Posterior vena cava (tissue), 2 donors: ENCODE results near the gene EEIG1. TPM values are rescaled to one million over a fixed set of nuclear protein-coding genes. Genes with fewer than 3 reads are reported as not detected.

Experiments
- DNase-seq: peaks from one replicate; pipeline ENCODE4 v3.0.0-alpha.2; 2020; ENCODE audit warnings: low spot score
- intact Hi-C, 2 donors: fragments of 100-400 bp; cut with DNase I; formaldehyde crosslinking; loops; one replicate each; pipeline versions ENCODE4 v1.14.1 to v1.14.2; 2022 to 2023
- total RNA-seq, 2 donors: library from RNA; stranded (reverse); fragmentation: NEBNext Ultra II Directional; extraction: Animal tissue kit (Norgen Biotek cat#: 25700); gene quantifications; one replicate each; pipeline ENCODE4 v1.2.1, GENCODE V29; 2021
- donor health status: DM: yes; HTN: yes; CAD: no.
- donor health status: DM: yes; HTN: yes; CAD: no.

The EEIG1 gene
- total RNA-seq, 2 donors from 2014 or later: 54.3 to 56.9 TPM

- no peak for DNase-seq
Observed at GRCh38 chr9:127966416-127967150, 14.2 kb downstream of the EEIG1 start.

GRCh38 chr9:127965953-127966352 is 14.8 kb downstream of the EEIG1 start:
- no peak for DNase-seq
- intact Hi-C loops: loop anchor here in 1 of 2 donors (10.0 kb wide), 1 partner anchor 139 kb away; no protein-coding TSS in a partner anchor

More at GRCh38 chr9:127966416-127967150, 14.2 kb downstream of the EEIG1 start:
- intact Hi-C loops: loop anchor here in 1 of 2 donors (10.0 kb wide), 1 partner anchor 138 kb away; no protein-coding TSS in a partner anchor

GRCh38 chr9:127963359-127964064 is 17.3 kb downstream of the EEIG1 start:
- DNase-seq: no peak

DNA sequence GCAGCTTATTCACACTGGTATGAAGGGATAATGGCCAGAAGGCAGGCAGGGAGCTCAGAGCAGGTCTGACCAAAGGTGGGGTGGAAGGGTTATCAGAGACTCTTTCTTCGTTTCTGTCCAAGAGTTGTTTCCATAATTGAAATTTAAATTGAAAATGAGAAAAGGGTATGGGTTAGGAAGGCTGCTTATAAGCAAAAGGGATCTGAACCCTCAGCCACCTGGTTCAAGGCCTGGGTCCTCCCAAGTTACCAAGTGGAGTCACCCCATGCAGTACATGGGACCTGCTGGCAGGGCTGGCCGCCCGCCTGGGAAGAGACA is 17.8 kb downstream of the EEIG1 start:
- intact Hi-C loops: loop anchor here in 1 of 2 donors (10.0 kb wide), 1 partner anchor 142 kb away; no protein-coding TSS in a partner anchor
- no peak for DNase-seq

More at GRCh38 chr9:127963359-127964064, 17.3 kb downstream of the EEIG1 start:
- intact Hi-C loops: loop anchor here in 1 of 2 donors (10.0 kb wide), 1 partner anchor 141 kb away; no protein-coding TSS in a partner anchor

DNA sequence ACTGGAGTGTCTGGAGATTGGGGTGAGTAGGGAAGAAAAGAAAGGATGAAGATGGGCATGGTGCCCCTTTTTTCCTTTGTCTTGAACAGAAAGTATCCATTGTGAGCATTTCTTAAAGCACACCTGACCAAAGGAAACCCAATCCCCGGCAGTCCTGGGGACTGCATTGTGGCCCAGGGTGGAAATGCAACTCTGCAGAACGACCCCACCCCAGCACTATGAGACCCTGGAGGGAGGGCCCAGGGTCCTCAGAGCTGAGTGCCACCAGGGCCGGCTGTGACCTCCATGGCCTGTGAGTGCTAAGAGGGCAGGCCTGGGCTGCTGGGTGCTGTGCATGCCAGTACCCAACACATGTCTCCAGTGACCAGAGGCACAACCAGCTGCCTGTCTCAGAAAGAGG is 18.5 kb downstream of the EEIG1 start:
- DNase-seq: no peak
- intact Hi-C loops: loop anchor here in 1 of 2 donors (10.0 kb wide), 1 partner anchor 143 kb away; no protein-coding TSS in a partner anchor

DNA sequence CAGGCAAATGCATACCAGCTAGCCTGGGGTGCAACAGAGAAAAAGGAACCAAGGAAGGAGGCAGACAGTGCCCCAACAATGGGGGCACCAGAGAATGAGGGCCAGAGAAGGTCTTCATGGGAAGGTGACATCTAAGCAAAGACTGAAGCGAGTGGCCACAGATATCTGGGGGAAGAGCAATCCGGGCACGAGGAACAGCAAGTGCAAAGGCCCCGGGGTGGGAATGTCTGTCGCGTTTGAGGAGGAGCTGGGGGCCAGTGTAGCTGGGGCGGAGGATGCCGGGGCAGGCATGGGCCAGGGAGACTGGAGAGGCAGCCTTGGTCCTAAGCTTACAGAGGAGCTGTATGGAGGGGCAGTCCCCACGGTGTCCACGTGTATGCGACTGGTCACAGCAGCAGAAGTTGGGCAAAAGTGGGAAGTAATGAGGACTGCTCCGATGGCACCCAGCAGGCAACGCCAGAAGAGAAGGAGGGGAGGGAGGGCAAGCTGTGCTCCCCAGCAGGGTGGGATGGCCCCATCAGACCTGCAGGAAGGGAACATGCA is 19.1 kb downstream of the EEIG1 start:
- no peak for DNase-seq
- intact Hi-C loops: loop anchor here in 1 of 2 donors (10.0 kb wide), 1 partner anchor 143 kb away; no protein-coding TSS in a partner anchor

DNA sequence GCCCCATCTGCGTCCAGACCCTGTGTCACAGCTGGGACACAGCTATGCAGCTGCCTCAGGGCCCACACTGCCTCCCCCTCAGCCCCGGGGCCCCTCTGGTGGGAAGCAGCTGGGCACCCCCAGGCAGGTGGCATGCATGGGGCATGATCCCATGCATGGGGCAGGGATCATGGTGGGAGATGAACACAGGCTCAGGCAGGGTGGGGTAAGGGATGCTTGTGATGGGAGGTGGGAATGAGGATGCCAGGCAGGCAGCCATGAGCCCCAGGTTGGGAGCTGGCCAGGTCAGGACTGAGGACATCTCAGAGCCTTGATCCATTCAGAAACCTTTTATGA is 19.7 kb downstream of the EEIG1 start:
- DNase-seq: no peak
- intact Hi-C loops: loop anchor here in 1 of 2 donors (10.0 kb wide), 1 partner anchor 144 kb away; no protein-coding TSS in a partner anchor

DNA sequence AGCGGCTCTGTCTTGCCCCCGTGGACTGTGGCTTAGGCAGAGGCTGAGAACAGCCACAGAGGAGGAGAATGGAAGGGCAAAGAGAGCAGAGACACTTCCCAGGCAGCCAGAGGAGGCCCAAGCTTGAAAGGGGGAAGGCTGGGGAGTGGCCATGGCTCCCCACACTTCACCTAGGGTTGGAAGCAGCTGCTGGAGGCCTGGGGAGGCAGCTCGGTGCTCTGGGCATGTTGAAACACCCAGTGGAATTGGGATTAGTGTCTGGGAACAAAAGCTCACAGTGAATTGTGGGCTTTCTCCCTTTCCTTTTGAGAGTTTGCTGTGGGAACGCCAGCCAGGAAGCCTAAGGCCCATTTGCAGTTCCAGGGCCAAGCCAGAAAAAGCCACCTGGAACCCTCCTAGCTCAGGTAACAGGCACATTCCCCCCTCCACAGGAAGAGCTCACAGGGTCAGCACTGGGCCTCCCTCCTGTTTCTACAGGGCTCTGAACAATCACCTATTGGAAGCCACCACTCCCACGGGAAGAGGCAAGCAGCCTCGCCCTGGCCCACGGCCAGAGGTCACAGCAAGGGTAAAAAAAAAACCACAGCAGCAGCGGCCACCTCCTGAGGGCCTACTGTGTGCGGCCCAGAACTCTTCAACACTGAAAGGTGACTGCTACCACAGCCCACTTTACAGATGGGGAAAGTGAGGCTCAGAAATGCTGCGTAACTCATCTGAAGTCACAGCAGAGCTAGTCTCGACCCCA is 20.2 kb downstream of the EEIG1 start:
- DNase-seq: no peak

GRCh38 chr9:127959841-127960409 is 20.9 kb downstream of the EEIG1 start:
- DNase-seq: no peak

More for the DNA sequence above, 20.2 kb downstream of the EEIG1 start:
- intact Hi-C loops: loop anchor here in 1 of 2 donors (10.0 kb wide), 1 partner anchor 144 kb away; no protein-coding TSS in a partner anchor

DNA sequence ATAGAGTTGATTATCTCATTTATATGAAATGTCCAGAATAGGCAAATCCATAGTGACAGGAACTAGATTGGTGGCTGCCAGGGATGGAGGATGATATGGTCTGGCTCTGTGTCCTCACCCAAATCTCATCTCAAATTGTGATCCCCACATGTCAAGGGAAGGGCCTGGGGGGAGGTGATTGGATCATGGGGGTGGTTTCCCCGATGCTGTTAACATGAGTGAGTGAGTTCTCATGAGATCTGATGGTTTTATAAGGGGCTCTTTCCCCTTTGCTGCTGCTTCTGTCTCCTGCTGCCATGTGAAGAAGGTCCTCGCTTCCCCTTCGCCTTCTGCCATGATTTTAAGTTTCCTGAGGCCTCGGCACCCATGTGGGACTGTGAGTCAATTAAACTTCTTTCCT is 21.4 kb downstream of the EEIG1 start:
- DNase-seq: no peak
- intact Hi-C loops: no loop called here

More at GRCh38 chr9:127959841-127960409, 20.9 kb downstream of the EEIG1 start:
- intact Hi-C loops: loop anchor here in 1 of 2 donors (10.0 kb wide), 1 partner anchor 145 kb away; no protein-coding TSS in a partner anchor

DNA sequence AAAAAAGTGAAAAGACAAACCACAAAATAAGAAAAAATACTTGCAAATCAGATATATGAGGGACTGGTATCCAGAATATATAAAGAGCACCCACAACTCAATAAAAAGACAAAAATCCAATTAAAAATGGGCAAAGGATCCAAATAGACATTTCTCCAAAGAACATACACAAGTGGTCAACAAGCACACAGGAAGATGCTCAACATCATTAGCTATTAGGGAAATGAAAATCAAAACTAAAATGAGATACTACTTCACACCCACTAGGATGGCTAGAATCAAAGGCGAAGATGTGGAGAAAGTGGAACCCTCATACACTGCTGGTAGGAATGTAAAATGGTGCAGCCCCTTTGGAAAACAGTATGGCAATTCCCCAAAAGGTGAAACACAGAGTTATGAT is 22.1 kb downstream of the EEIG1 start:
- intact Hi-C loops: no loop called here
- DNase-seq: no peak

DNA sequence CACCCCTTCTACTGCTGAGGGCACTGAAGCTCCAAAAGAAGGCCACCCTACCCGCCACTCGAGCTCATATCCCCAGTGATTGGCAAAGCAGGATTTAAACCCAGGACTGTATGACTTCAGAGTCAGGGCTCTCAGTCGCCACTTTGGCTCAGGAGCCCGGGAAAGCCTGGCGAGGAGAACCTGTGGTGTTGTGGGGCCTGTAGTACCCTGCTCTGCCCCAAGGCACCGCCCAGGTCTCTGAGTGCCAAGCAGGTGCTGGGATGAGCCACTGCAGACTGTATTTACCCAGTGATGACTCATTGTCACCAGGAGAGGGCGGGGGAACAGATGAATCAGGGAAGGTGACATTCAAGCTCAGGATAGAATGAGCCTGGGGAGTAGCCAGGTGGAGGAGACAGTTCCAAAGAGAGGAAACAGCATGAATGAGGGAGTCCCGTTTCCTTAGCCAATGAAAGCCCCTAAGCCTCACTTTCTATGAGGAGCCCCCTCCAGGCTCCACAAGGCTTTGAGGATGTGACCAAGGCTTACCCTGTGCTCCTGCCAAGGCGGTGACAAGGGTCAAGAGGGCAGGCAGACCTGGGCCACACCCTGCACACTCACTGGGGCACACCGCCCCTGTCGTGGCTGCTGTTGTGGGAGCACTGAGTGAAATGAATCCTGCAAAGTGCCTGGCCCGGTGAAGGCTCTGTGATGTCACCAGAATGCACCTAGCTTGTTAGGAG is 25.3 kb downstream of the EEIG1 start:
- intact Hi-C loops: no loop called here
- no peak for DNase-seq

- DNase-seq: no peak
- intact Hi-C loops: no loop called here
Observed at GRCh38 chr9:127954831-127955293, 25.9 kb downstream of the EEIG1 start.

DNA sequence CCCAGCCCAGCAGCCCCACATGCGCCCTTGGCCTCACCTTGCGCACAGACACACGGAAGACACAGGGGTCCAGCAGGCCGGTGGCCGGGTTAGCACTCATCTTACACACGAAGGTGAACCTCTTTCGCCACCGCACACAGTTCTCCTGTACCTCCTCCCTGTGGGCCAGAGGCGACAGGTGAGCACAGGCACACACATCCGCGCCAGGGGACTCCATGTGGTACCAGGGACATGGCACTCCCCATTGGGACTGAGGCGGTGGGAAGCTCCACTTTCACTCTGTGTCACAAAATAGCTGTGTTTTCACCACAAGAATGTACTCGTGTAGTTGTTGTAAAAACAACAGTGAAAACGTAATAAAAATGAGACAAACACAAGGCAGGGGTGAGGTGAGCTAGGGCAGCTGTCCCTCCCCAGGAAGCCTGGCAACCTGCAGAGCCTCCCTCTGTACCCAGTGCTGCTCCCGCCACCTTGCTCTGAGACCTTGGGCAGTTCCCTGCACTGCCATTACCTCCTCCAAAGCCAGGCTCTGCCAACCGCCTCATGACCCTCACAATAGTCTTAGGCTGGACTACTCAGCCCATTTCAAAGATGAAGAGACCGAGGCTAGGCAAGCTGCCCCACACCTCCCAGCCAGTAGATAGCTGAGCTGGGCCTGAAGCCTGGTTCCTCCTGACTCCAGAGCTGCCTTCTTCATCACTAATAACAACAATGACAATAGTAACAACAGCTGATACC is 26.9 kb downstream of the EEIG1 start:
- no peak for DNase-seq
- intact Hi-C loops: no loop called here

DNA sequence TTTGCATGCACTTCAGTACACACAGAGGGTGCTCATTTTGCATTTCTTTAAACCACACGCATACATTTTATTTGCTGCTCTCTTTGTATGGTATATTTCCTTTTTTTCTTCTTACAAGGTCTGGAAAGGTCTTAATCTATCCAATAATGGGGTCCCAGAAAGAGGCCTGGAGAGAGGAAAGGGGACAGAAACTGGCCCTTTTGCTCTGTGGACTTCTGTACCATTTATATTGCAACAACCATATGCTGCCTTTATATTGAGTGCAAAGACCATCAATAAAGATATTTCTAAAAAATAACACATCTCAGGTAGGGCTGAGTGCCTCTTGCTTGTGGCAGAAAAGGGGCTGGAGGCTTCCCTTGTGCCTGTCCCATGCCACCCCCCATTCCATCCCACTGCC is 27.6 kb downstream of the EEIG1 start:
- no peak for DNase-seq
- intact Hi-C loops: no loop called here

DNA sequence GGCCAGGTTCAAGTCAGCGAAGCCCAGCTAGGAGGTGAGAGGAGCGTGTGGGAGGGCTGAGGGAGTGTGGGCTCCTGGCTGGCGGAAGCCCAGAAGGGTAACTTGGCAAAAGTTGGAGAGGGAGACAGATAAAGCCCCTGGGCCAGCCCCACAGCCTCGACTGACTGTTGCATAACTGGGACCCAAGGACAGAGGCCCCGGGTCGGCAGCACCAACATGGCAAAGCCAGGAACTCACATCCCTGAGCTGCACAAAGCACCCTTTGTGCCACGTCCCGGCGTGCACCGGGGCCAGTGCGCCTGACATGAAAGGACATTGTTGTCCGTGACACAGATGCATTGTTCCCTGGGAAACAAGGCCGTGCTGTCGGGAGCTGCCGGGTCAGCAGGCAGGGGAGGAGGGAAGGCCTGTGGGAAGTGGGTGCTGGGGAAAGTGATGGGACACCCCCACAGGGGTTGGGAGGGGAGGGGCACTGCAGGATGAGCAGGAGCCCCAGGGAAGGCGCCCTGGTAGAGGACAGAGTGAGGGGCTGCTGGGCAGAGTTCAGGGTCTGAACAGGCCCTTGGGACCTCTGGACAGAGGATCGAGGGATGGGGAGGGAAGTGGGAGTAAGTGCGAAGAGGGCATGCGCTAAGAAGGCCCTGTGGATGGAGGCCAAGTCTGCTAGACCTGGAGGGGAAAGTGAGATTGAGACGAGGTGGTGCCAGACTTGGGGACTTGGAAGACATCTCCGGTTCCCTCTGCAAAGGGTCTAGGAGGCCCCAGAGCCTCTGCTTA is 30.1 kb downstream of the EEIG1 start:
- intact Hi-C loops: no loop called here
- DNase-seq: no peak
